Pancreas (tissue), 10 donors: ENCODE measurements around the gene BANP. TPM values are rescaled to one million over a fixed set of nuclear protein-coding genes. Genes with fewer than 3 reads are reported as not detected.
A peak's percentile ranks its signal among the peaks of the same experiment; 100 is the strongest.
"Not testable (repeated sequence)": the region's sequence is repeated elsewhere in the genome, so short reads cannot be mapped to it uniquely, and the experiment has no call there.

Source experiments
- ATAC-seq, 4 donors: fragments of 200-7000 bp; cut with Tn5 transposase; one replicate each; pipeline versions ENCODE4 v1.8.0 to v1.9.1; 2020; ENCODE audit warnings: mild to moderate bottlenecking in 4 of 4, moderate library complexity in 4 of 4
- DNase-seq, 6 donors: peaks; one replicate each; pipeline ENCODE4 v3.0.0-alpha.2; 2020
- FAIRE-seq: peaks from 2 replicates; lab custom pipeline; 2012; peaks lifted over from hg19 to GRCh38; lab: Jason Lieb, UNC
- H3K27ac ChIP-seq, 4 donors: fragments of 200-600 bp; sonication (generic); 1 replicate in 3 of 4; 2 replicates in 1 of 4; pipeline versions ENCODE4 v1.5.0 to v1.8.0; 2020
- H3K27me3 ChIP-seq, 4 donors: fragments of 200-600 bp; one replicate each; pipeline ENCODE4 v1.8.0; 2021
- H3K36me3 ChIP-seq, 3 donors: fragments of 200-600 bp; sonication (generic) in 1 of 3; one replicate each; pipeline versions ENCODE4 v1.5.0 to v1.8.0; 2020 to 2021
- H3K4me1 ChIP-seq, 3 donors: fragments of 200-600 bp; one replicate each; pipeline ENCODE4 v1.8.0; 2021
- H3K4me3 ChIP-seq, 4 donors: fragments of 200-600 bp; sonication (generic) in 2 of 4; one replicate each; pipeline versions ENCODE4 v1.5.0 to v1.8.0; 2020 to 2021
- H3K9me3 ChIP-seq, 4 donors: fragments of 200-600 bp; one replicate each; pipeline ENCODE4 v1.8.0; 2021
- CTCF ChIP-seq, 4 donors: fragments of 200-600 bp; sonication (generic) in 3 of 4; IDR thresholded peaks; one replicate each; pipeline versions ENCODE4 v1.5.0 to v1.8.0; 2021; ENCODE audit warnings: antibody characterized with exemption in 4 of 4
- WGBS, 2 donors: extraction: QIAGEN DNeasy Blood & Tissue Kit; methylation state at CpG; one replicate each; pipeline ENCODE4 v1.1.7; 2013; 5-methylcytosine and 5-hydroxymethylcytosine counted together
- intact Hi-C, 3 donors: fragments of 100-400 bp; cut with DNase I; formaldehyde crosslinking; loops; one replicate each; pipeline versions ENCODE4 v1.11.1 to v1.14.2; 2022
- polyA plus RNA-seq, 2 donors: library from polyadenylated mRNA; stranded (reverse); fragments of 200-250 nt; gene quantifications; one replicate each; pipeline ENCODE4 v1.2.3, GENCODE V29; 2013
- total RNA-seq, 6 donors: library from RNA; stranded (reverse); fragmentation: NEBNext Ultra II Directional in 4 of 6; extraction: Animal tissue kit (Norgen Biotek cat#: 25700) in 4 of 6; gene quantifications; one replicate each; pipeline versions ENCODE4 v1.2.1 to v1.2.4, GENCODE V29; 2021 to 2023
- donor health status: healthy with polysubstance abuse.
- donor health status: DM: no; HTN: no; CAD: no; lungs with moderate emphysema.
- donor health status: DM: no; HTN: no; CAD: no.
- donor health status: control.
- donor health status: control.
- donor health status: Bipolar disorder and iron deficiency.
- donor health status: DM: yes; HTN: yes; CAD: no.
- donor health status: DM: no; HTN: no; CAD: no.
- donor health status: DM: no; HTN: no; CAD: no.
- donor health status: DM: yes; HTN: yes; CAD: no.

Gene BANP
- total and polyA plus RNA-seq, 8 donors, result 6.1 to 17.8 (median 13.4) TPM

- intact Hi-C loops, result no loop called here
- FAIRE-seq, result no peak
- Histone ChIP-seq H3K36me3 (no peaks in the 10 kb centered on the region), H3K27ac (no peak overlapping the region), H3K4me1 (no peaks in the 10 kb centered on the region), H3K4me3 (no peak overlapping the region), H3K27me3 (no peaks in the 10 kb centered on the region), H3K9me3 (no peaks in the 10 kb centered on the region)
- WGBS, 2 donors, result 68 to 74% methylated on average over 16 to 17 of the region's 17 CpGs
- peak in 1 of 6 donors; percentile 20 for DNase-seq
- no peak for ATAC-seq
- no peak for TF ChIP-seq CTCF (IDR thresholded peaks at IDR 0.05)
These were observed 148.3 kb downstream of the BANP start for GRCh38 chr16:88099563-88099890.

- H3K36me3 ChIP-seq, H3K4me1 ChIP-seq, H3K9me3 ChIP-seq, H3K27me3 ChIP-seq, intact Hi-C loops, ATAC-seq, H3K4me3 ChIP-seq, FAIRE-seq, H3K27ac ChIP-seq: not testable (repeated sequence)
- 63 to 74% methylated on average over 14 of the region's 14 CpGs for WGBS, 2 donors
- DNase-seq, result peak in 1 of 6 donors; percentile 12
These were observed 148.7 kb downstream of the BANP start for GRCh38 chr16:88099956-88100355.

GRCh38 chr16:88100801-88101622 is 149.8 kb downstream of the BANP start:
- DNase-seq, result peak in 1 of 6 donors; percentile 38
- H3K4me1 ChIP-seq, H3K27me3 ChIP-seq, FAIRE-seq, H3K27ac ChIP-seq, H3K9me3 ChIP-seq, intact Hi-C loops, ATAC-seq, H3K4me3 ChIP-seq, H3K36me3 ChIP-seq: not testable (repeated sequence)
- WGBS, 2 donors, result 13 to 20% methylated on average over 37 to 40 of the region's 40 CpGs

GRCh38 chr16:88101623-88102105 is 150.4 kb downstream of the BANP start:
- intact Hi-C loops, H3K4me3 ChIP-seq, H3K27me3 ChIP-seq, H3K27ac ChIP-seq, H3K36me3 ChIP-seq, ATAC-seq, FAIRE-seq, H3K9me3 ChIP-seq, H3K4me1 ChIP-seq: not testable (repeated sequence)
- DNase-seq, result peak in 1 of 6 donors; percentile 21
- WGBS, 2 donors, result 48 to 54% methylated on average over 21 of the region's 21 CpGs

- FAIRE-seq, result no peak
- Histone ChIP-seq H3K27ac (no peak overlapping the region), H3K9me3 (no peaks in the 10 kb centered on the region), H3K27me3 (no peaks in the 10 kb centered on the region), H3K4me3 (no peak overlapping the region), H3K36me3 (no peaks in the 10 kb centered on the region), H3K4me1 (no peaks in the 10 kb centered on the region)
- DNase-seq, result peak in 1 of 6 donors; percentile 39
- intact Hi-C loops, result no loop called here
- 80 to 84% methylated on average over 17 of the region's 17 CpGs for WGBS, 2 donors
- ATAC-seq, result no peak
- no peak for TF ChIP-seq CTCF (IDR thresholded peaks at IDR 0.05)
These were observed 151.4 kb downstream of the BANP start for GRCh38 chr16:88102597-88102996.

- no peaks in the 10 kb centered on the region for H3K27me3 ChIP-seq
- H3K4me3 ChIP-seq, result no peak overlapping the region
- intact Hi-C loops, result no loop called here
- 70 to 81% methylated on average over 15 of the region's 15 CpGs for WGBS, 2 donors
- FAIRE-seq (no peak), ATAC-seq (no peak), DNase-seq (no peak)
- no peak for TF ChIP-seq CTCF (IDR thresholded peaks at IDR 0.05)
- H3K4me1 ChIP-seq, result no peaks in the 10 kb centered on the region
- no peaks in the 10 kb centered on the region for H3K9me3 ChIP-seq
- no peak overlapping the region for H3K27ac ChIP-seq
- H3K36me3 ChIP-seq, result no peaks in the 10 kb centered on the region
These were observed 151.8 kb downstream of the BANP start for GRCh38 chr16:88103011-88103410.
